H7 (cell line): ENCODE measurements around the gene GRIN3B. TPM values are rescaled to one million over a fixed set of nuclear protein-coding genes. Genes with fewer than 3 reads are reported as not detected.

Source experiments
- DNase-seq: peaks from one replicate; pipeline ENCODE4 v3.0.0; 2012
- H3K27me3 ChIP-seq: 2 replicates; pipeline ENCODE4 v1.6.0; 2011; ENCODE audit warnings: mild to moderate bottlenecking, low read length; ENCODE audit not compliant: control insufficient read depth, insufficient read depth
- H3K36me3 ChIP-seq: replicated peaks from 2 replicates; pipeline ENCODE4 v1.5.1; 2011; ENCODE audit warnings: low read length; ENCODE audit not compliant: control insufficient read depth, insufficient read depth
- H3K4me3 ChIP-seq: 2 replicates; pipeline ENCODE4 v1.5.1; 2011; ENCODE audit warnings: low read depth, mild to moderate bottlenecking, control low read depth, low read length, moderate library complexity; ENCODE audit not compliant: insufficient read depth
- total RNA-seq: library from RNA; depleted of rRNA; stranded (reverse); fragments of >200 nt; shearing (Covaris generic); gene quantifications from 2 replicates; pipeline ENCODE4 v1.2.3, GENCODE V29; 2014

Gene GRIN3B
- total RNA-seq, 1 experiment from 2014 or later: 0.03 TPM

DNA sequence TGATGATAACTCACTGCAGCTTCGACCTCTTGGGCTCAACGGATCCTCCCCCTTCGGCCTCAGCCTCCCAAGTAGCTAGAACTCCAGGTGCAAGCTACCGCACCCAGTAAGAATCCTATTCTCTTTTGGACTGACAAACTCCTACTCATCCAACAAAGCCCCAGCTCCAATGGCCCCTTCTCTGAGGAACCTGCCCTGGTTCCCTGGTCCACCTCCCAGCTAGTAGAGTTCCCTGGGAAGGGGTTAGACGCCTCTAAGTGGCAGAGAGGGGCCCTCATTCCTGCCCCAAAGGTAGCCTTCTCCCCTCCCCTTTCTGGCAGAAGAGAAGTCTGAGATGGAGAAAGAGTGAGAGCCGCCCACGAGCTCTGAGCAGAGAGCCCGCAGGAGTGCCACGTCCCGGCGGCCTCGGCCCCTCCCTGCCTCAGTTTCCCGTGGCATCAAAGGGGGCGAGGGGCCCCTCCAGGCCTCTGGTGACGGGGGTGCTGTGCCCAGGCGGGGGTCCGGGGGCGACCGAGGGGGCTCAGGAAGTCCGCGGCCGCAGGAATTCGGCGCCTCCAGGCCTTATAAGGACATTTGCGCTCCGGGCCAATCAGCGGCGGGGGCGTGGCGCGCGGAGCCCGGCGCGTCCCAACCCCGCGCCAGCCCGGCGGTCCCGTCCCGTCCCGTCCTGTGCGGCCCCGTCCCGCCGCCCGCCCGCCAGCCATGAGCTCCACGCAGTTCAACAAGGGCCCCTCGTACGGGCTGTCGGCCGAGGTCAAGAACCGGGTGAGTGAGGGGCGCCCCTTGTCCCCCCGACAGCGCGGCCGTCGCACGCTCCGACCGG lies 26.0 kb downstream of the GRIN3B start, which contains the start of gene CNN2:
TSS of gene CNN2 (plus strand) at position 649 of the 823 bp plus-strand sequence. CDS start at position 703, 54 bp downstream.
- H3K27me3 ChIP-seq: no peaks in the 10 kb centered on the region

DNA sequence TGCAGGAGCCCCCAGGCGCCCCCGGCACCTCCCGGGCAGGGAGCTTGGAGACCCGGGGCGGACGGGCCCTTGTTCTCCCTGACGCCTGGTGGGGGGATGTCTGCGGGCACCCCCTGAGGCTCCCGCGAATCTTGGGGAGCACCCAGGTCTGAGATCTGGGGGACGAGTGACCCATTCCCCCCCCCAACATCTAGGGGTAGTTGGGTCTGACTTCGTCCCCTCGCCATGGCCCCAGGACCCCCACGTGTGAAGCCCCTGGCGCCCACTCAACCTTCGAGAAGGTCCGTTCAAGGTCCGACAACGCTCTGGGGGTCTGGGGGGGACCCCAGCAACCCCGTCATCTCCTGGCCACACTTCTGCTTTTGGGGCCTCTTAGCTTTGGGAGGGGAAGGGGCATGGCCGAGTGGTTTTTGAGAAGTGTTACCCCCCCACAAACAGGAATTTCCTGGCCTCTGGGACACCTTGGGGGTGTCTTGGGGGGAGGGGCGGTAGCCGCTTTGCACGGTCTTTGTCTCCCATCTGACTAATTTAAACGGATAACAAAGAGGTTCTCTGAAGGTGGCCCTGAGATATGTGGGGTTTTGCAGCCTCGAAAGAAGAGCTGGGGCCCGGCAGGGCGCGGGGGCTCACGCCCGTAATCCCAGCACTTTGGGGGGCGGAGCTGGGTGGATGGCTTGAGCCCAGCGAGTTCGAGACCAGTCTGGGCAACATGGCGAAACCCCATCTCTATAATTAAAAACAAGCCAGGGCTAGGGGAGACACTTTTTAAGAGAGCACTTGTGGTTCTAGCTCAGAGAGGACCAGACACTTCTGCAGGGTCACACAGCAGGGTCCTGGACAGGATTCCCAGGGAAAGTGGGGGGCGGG lies 26.8 kb downstream of the GRIN3B start:
- Histone ChIP-seq H3K36me3 (peaks cover 2% of the 10 kb centered on the region), H3K27me3 (no peaks in the 10 kb centered on the region), H3K4me3 (peak overlapping the region; percentile 94)
- no peak for DNase-seq

More for the DNA sequence above, 26.0 kb downstream of the GRIN3B start, which contains the start of gene CNN2:
- peaks cover 1% of the 10 kb centered on the region; the same call in 1 of the 2 replicates for H3K36me3 ChIP-seq
- H3K4me3 ChIP-seq: peak within 1 kb of the TSS; percentile 94
- DNase-seq: peak; percentile 99

DNA sequence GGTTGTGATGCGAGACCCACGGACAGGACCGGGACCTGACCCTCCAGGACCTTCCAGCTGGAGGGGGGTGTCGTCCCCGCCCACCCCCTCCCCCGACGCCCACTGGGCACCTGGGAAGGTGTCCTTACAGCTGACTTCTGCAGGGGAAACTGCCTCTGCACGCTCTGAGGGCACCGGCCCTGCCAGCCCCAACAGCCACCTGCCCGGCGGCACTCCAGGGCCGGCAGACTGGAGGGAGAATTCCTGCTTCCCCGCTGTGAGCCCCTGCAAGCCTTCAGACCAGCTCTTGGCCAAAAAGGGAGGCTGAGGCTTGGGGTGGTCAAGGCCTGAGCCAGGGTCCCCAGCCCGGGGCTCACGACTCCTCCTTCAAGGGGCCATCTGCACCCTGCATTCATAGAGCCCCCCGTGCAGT lies 27.4 kb downstream of the GRIN3B start:
- peak; percentile 78 for DNase-seq
- peak overlapping the region; percentile 94 for H3K4me3 ChIP-seq
- H3K36me3 ChIP-seq: peaks cover 8% of the 10 kb centered on the region
- no peaks in the 10 kb centered on the region for H3K27me3 ChIP-seq

GRCh38 chr19:1028062-1028926 lies 28.1 kb downstream of the GRIN3B start:
- peak; percentile 97 for DNase-seq
- peak overlapping the region; percentile 94 for H3K4me3 ChIP-seq
- no peaks in the 10 kb centered on the region for H3K27me3 ChIP-seq
- peaks cover 13% of the 10 kb centered on the region for H3K36me3 ChIP-seq

GRCh38 chr19:1032264-1032867 lies 32.1 kb downstream of the GRIN3B start:
- Histone ChIP-seq H3K4me3 (no peak overlapping the region), H3K36me3 (peaks cover 24% of the 10 kb centered on the region), H3K27me3 (no peaks in the 10 kb centered on the region)
- no peak for DNase-seq

- Histone ChIP-seq H3K27me3 (no peaks in the 10 kb centered on the region), H3K36me3 (peaks cover 26% of the 10 kb centered on the region), H3K4me3 (no peak overlapping the region)
- DNase-seq: peak; percentile 81
These were observed 35.9 kb downstream of the GRIN3B start for GRCh38 chr19:1035998-1036621.

GRCh38 chr19:1037621-1038064 lies 37.4 kb downstream of the GRIN3B start:
- peaks cover 19% of the 10 kb centered on the region for H3K36me3 ChIP-seq
- no peak overlapping the region for H3K4me3 ChIP-seq
- no peak for DNase-seq
- no peaks in the 10 kb centered on the region for H3K27me3 ChIP-seq

- peak; percentile 67 for DNase-seq
- peak overlapping the region; percentile 28 for H3K4me3 ChIP-seq
- H3K27me3 ChIP-seq: no peaks in the 10 kb centered on the region
- peaks cover 13% of the 10 kb centered on the region for H3K36me3 ChIP-seq
These were observed 38.9 kb downstream of the GRIN3B start for GRCh38 chr19:1038978-1039645.

DNA sequence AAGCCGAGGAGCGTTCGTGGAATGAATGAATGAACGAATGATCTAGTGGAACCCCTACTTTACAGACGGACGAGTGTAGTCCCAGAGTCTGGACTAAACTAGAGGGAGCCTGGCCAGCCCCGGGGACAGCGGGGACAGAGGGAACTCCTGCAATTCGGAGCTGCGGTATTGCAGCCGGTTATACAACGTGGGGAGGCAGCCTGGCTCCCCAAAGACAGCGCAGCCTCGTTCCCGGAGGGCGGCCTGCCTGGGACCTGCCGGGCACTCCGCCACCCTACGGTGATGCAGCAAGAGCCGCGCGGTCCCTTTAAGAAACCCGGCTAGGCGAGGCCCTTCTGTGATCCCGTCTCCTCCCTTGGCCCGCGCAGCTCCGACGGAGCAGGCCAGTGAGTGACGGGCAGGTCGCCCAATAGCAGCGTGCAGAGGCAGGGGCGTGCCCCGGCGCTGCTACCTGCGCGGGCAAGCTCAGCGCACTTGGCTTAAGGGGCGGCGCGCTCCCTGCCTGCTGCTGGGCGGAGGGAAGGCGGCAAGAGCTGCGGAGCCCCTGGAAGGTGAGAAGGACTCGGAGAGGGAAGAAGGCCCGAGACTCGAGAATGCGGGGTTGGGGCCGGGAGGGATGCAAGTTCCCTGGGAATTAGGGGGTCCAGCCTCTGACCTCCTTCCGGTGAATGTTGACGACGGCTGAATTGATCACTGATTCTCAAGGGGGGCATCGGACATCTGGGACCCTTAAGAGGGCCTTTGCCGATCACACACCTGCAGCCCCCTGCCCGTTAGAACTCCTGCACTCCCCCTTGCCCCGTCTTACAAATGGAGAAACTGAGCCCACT lies 39.6 kb downstream of the GRIN3B start, which contains the start of gene ABCA7:
TSS of gene ABCA7 (plus strand) at position 462 of the 830 bp plus-strand sequence. CDS start 1,255 bp downstream, outside the sequence.
- peaks cover 13% of the 10 kb centered on the region for H3K36me3 ChIP-seq
- H3K27me3 ChIP-seq: no peaks in the 10 kb centered on the region
- peak within 1 kb of the TSS; percentile 62 for H3K4me3 ChIP-seq
- peak; percentile 98 for DNase-seq

- peaks cover 12% of the 10 kb centered on the region for H3K36me3 ChIP-seq
- peak overlapping the region; percentile 62 for H3K4me3 ChIP-seq
- H3K27me3 ChIP-seq: no peaks in the 10 kb centered on the region
- peak; percentile 99 for DNase-seq
These were observed 40.5 kb downstream of the GRIN3B start for GRCh38 chr19:1040476-1041271.

DNA sequence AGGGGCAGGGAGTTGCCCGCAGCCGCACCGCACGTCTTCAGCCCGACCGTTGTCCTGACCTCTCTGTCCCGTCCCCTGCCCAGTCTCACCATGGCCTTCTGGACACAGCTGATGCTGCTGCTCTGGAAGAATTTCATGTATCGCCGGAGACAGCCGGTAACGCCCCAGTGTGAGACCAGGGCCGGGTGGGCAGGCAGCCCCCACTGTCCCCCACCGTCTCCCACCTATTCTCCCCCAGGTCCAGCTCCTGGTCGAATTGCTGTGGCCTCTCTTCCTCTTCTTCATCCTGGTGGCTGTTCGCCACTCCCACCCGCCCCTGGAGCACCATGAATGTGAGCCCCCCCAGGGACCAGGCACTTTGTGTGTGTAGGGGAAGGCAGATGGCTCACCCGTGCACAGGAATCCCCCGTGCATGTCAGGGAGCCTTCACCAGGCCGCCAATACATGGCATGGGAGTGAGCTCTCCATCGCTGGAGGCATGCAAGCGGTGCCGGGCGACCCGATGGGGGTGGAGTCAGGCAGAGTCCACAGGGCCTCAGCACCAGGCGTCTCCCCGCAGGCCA lies 41.1 kb downstream of the GRIN3B start:
- no peak for DNase-seq
- H3K27me3 ChIP-seq: no peaks in the 10 kb centered on the region
- H3K36me3 ChIP-seq: peaks cover 7% of the 10 kb centered on the region
- peak overlapping the region; percentile 24 for H3K4me3 ChIP-seq
